Activated T-cell treated with anti-CD3 and anti-CD28 coated beads, Interleukin-2, amount 50 U/mL, for 48 hours (primary cell): ENCODE results near the gene VPS37D.
A peak's percentile ranks its signal among the peaks of the same experiment; 100 is the strongest.

Source experiments
- DNase-seq, 2 experiments: peaks; one replicate each; pipeline ENCODE4 v3.0.0-alpha.2; 2020

The VPS37D gene

DNA sequence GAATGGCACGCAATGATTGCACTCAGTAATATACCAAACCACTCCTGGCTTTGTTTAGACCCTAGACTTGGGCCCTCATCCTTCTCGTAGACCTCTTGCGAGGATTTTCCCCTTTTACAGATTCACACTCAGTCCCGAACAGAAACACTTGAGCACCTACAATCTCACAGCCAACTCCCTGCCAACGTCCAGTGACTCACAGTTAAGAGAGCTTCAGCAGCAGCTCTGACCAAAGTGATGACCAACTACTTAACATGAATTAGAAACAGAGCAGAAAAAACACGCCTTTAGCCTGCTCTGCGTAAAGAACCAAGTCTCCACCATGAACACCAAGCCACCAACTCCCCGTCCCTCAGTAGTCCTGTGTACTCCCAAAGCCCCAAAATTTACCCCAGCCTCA lies 13.4 kb downstream of the VPS37D start:
- no peak for DNase-seq

DNA sequence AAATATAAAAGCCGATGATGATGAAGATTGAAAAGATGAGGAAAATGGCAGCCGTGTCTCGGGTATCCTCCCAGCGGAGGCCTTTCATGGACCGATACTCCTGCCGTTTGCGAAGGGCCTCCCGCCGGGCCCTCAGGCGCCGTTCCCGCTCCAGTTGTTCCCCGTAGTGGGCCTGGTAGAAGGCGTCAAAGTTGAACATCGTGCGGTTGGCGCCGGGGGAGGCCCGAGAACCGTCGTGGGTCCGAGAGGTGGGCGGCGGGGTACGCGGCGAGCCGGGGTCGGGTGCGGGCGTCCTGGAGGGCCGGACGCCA lies 15.1 kb downstream of the VPS37D start:
- no peak for DNase-seq

DNA sequence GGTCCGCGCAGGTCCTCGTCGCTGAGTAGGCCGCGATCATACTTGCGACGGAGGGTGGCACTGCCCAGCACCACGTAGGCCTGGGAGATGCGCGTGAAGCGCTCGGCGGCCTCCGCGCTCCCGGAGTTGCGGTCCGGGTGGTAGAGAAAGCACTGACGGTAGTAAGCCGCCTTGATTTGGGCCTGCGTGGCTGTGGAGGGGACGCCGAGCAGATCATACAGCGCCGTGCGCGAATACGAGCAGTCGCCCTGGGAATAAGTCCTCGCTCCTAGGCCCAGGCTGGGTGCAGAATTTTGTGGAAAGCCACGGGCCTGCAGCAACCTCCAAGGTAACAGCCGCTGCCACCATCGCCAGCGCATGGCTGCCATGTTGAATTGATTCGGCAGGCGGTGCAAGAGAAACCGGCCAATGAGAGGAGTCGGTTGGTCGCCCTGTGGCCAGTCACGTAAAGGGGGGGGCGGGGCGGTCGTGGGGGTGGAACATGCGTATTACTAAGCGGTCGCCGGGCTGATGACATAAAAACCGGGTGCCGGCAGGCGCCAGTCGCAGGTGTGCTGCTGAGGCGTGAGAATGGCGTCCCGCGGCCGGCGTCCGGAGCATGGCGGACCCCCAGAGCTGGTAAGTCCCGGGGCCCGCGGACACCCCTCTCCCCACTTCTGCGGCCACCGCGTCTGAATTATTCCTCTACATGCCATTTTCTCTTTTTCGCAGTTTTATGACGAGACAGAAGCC lies 15.6 kb downstream of the VPS37D start, which contains the start of the genes BUD23 and DNAJC30:
Gene BUD23, plus strand, starts transcription at position 542 of the 732 bp plus-strand sequence. Its CDS starts 29 bp downstream, at position 571.
Gene DNAJC30, minus strand, starts transcription at position 398 of the 732 bp plus-strand sequence. Its CDS starts 30 bp downstream, at position 368.
- DNase-seq, result peak; percentile 97 to 98

DNA sequence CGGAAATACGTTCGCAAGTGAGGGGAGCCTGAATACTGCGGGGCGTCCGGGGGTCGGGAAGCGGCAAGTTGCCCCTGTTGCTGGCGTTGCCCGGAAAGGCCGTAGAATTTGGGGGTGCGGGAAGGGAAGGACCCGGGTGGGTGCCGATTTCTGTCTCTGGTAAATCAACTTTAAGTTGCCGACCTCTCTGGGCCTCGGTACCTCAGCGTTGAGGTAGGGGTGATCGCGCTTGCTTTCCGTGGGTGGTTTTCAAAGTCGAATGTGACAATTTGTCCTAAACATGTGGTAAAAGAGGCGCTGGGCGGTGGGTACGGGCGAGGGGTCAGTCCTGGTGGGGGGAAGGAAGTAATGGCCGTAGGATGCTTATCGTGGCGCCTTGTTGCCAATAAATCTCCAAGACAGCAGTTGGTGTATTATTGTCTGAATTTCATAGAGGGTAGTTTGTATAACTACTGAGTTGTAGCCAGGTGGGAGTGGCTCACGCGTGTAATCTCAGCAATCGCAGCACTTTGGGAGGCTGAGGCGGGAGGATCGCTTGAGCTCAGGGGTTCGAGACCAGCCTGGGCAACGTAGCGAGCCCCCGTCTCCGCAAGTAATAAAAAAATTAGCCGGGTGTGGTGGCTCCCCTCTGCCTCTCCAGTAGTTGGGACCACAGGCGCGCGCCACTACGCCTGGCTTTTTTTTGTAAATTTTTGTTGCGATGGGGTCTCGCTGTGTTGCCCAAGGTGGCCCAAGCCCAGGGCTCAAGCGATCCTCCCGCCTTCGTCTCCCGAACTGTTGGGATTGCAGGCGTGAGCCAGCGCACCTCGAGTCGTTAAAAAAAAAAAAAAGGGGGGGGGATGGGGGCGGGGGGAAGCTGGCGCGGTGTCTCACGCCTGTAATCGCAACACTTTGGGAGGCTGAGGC lies 16.4 kb downstream of the VPS37D start:
- DNase-seq, result no peak

DNA sequence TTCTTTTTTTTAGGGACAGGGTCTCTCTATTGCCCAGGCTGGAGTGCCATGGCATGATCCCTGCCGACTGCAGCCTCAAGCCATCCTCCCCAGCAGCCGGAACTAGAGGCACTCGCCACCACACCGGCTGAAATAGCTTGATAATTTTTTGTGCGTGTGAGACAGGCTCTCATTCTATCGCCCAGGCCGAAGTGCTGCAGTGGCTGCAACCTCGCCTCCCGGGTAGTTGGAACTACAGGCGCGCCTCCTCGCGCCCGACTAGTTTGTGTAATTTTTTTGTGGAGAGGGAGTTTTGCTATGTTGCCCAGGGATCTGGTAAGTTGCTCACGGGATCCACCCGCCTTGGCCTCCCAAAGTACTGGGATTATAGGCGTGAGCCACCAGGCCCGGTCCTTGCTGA lies 17.7 kb downstream of the VPS37D start:
- DNase-seq, result no peak

DNA sequence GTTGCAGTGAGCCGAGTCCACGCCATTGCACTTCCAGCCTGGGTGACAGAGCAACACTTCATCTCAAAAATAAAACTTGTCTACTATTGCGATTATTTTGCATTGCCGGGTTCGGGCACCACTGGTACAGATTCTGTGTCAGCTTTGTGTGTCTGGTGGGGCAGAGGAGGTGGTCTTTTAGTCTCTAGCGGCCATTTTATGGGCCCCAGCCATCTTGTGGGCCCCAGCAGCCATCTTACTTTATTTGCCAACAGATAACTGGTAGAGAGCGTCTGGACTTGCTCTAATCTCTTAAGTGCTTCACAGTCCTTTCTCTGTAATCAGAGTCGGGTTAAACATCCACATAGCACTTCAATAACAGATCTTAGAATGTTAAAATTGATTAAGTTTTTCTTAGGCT lies 20.7 kb downstream of the VPS37D start:
- no peak for DNase-seq

DNA sequence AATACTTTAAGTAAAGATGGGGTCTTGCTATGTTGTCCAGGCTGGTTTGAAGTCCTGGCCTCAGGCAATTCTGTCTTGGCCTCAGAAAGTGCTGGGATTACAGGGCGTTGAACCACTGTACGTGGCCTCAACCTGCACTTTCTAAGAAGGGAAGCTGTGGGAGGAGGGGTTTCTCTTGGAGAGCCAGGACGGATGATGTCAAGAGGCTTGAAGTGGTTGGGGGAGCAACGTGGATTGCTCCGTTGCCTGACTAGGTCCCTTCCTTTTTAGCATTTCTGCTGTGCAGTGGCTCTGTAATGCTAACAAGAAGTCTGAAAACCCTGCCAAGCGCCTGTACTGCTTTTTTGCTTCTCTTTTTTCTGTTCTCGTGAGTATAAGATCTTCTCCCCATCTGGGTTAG lies 23.0 kb downstream of the VPS37D start:
- no peak for DNase-seq

DNA sequence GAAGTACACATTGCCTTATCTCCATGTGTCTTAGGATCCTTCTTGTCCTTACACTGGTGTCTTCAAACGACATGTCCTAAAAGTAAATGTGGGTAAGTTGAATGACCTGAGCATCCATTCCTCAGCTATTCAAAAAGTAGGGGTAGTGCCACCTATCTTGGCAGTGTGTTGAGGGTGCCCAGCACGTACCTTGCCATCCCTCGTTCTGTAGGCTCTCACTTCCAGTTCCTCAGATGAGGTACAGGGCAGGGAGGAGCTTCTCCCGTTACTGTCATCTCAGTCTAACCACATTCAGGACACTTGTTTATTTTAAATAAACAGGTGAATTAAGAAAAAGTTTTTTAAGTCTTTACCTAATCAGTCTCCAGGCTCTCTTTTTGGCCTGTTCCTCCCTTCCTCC lies 28.7 kb downstream of the VPS37D start:
- no peak for DNase-seq

DNA sequence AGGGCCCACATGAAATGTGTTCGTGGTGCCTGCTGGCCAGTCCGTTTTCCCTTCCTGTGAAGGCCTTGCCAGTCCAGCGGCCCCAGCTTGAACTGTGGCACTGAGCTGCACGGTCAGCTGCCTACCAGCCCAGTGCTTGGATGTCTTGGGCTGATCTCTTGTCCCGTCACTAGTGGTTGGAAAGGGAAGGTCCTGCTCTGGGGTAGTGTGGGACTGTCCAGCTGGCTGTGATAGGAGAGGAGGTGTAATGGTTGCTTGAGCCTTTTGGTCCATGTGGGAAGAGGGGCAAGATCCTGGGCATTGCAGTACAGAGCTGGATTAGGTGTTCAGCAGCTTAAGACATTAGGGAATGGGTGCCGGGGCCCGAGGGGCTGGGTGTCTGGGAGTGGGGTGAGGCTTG lies 30.8 kb downstream of the VPS37D start:
- DNase-seq, result no peak

DNA sequence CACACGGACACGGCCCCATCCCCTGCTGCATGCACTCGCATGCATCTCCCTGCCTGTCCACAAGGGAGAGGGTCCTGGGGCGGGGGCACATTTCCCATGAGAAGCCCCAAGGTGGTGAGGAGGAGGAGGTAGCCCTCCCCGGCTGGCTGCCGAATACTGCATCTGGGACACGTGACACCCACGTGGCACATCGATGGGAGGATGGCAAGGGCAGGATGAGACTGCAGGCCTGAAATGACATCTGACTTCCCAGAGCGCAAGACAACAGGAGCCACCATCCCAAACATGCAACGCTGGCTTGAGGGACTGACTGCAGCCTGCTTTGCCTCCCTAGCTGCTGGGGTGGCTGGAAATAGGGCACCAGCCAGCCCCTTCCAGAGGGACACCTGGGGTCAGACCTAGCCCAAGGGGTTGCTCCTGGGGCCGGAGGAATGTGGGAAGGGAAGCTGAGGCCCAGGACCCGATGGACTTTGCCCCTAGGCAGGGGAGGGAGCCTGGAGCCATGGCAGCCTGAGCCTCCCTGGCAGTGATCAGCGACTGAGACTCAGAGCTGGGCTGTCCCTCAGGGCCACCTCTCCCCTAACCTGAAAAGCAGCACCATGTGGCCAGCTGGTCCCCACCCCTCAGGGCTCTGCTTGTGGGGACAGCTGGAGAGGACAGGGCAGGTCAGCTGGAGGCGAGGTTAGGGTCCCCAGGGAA lies 31.9 kb downstream of the VPS37D start:
- DNase-seq, result no peak

DNA sequence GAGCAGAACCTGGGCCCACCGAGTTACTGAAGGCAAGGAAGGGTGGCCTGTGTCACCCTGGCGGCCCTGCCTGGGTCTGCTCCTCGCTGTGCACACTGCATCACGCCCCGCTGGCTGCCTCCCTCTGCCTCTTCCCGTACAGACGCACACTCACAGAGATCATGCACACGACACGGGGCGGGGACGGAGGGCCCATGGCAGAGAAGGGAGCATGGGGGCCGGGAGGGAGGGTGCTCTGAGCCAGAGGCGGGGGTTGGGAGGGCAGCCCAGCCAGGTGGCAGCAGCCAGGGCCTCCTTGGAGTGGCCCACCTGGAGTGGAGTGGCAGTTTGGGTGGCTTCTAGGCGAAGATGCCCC lies 32.4 kb downstream of the VPS37D start:
- DNase-seq, result no peak

DNA sequence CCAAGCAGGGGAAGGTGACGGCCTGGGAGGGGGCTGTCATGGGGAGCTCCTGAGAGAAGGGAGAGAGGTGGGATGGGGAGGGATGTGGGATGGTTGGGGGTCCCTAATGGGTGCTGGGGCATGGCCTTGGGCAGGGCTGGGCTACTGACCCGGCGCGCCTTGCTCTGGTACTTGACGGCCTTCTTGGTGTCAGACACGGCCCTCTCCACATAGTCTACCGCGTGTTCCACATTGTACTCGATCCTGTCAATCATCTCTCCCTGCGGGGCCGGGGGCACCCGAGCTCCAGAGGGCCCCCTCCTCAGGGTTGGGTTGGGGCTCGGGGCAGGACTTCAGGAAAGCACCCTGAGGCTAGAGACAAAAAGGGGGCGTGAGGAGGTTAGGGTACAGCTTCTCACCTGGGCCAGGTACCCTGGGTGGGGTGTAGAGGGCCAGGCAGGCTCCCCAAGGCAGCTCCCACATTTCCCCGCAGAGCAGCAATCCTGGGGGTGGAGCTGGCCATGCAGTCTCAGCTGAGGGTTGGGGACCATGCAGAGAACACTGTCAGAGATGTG lies 33.0 kb downstream of the VPS37D start:
- DNase-seq, result no peak

DNA sequence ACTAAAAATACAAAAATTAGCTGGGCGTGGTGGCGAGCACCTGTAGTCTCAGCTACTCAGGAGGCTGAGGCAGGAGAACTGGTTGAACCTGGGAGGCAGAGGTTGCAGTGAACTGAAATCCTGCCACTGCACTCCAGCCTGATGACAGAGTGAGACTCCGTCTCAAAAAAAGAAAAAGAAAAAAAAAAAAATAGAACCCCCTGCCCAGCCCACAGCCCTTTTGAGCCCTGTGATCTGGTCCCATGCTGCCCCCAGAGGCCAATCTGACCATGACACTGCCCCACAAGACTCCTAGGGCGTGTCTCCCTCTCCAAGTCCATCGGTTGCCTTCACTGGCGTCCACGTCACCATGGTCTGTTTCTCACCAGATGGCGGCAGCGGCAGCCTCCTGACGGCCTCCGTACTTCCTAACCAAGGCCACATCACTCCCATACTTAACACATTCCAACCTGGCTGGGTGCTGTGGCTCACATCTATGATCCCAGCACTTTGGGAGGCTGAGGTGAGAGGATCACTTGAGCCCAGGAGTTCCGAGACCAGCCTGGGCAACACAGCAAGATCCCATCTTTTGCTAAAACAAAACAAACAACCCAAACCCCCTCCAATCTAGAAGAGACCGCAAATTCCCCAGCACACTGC lies 33.8 kb downstream of the VPS37D start:
- DNase-seq, result peak; percentile 53 to 59

DNA sequence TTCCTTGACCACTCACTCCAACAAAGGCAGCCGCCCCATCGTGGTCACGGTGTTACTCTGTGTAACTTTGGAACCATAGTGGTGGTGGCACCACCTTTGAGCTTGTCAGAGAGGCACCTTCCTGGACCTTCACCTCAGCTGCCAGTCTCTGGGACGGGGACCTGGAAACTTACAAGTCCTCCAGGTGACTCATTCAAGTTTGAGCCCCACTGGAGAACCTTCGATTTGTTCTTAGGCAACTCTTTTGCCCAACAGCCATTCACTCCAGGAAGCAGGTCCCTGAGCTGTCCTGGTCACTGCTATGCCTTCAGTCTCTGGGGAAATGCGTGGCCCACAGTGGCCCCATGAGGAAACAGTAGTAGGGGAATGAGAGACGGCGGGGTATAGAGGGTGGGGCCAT lies 34.6 kb downstream of the VPS37D start:
- DNase-seq, result no peak

DNA sequence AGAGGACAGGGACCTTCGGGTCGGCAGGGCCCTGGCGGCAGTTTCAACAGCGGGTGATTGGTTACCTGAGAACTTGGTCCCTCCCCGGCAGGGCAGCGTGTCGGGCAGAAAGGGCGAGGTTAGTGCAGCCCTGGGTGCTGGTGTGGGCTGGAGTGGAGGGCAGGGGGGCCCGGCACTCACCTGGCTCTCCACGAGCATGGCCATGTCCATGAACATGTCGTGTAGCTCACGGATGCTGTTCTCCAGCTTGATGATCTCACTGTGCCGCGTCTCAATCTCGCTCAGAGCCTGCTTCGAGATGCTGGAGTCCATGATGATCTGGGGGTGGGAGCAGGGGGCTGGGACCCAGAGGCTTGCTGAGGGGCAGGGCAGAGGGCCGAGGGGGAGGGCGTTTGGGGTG lies 35.0 kb downstream of the VPS37D start:
- no peak for DNase-seq

DNA sequence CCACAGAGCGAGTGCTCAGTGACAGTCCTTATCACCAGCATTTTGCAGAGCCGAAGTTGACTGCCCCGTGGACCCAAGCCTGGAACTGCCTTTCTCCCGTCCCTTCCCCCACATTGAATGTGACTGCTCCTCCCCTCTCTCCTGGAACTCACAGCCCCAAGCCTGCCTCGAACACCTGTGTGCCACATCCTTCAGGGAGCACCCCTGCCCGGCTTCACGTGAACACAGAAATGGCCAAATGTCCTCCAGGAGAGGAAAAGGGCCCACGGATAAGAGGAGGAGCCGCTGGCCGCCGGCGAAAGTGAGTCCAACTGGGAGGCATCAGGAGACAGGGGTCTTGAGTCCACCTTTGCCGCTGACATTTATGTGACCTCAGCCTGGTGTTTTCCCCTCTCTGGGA lies 35.6 kb downstream of the VPS37D start:
- no peak for DNase-seq

DNA sequence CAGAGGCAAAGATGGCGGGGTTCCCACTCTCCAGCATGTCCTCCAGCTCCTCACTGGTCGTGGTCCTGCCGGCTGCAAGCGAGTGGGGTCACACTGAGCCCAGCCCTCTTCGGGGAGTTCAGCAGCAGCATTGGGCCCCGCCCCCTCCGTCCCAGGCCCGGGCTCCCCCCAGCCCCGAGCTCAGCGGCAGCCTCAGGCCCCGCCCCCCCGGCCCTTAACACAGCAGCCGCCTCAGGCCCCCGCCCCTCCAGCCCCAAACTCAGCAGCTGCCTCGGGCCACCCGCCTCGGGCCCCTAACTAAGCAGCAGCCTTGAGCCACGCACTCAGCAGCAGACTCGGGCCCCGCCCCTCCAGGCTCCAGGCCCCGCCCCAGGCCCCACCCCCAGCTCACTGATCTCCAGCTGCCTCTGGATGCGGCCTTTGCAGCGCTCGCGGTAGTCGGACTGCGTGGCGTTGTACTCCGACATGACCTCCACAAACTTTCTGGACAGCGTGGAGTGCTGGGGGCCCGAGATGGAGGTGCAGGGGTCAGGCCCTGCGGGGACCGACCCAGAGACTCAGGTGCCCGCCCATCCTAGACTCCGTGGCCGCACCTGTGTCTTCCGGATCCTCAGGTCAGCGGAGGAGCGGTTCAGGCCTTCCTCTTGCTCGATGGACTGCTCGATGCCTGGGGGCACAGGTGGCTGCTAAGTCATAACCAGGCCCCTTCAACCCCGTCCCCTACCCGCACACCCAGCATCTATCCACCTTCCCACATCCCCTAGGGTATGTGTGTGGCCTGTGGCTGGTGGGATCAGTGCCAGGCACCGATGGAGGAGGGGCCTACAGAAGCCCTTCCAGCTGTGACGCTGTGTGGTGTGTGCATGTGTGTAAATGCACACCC lies 36.4 kb downstream of the VPS37D start:
- peak; percentile 53 to 61 for DNase-seq

DNA sequence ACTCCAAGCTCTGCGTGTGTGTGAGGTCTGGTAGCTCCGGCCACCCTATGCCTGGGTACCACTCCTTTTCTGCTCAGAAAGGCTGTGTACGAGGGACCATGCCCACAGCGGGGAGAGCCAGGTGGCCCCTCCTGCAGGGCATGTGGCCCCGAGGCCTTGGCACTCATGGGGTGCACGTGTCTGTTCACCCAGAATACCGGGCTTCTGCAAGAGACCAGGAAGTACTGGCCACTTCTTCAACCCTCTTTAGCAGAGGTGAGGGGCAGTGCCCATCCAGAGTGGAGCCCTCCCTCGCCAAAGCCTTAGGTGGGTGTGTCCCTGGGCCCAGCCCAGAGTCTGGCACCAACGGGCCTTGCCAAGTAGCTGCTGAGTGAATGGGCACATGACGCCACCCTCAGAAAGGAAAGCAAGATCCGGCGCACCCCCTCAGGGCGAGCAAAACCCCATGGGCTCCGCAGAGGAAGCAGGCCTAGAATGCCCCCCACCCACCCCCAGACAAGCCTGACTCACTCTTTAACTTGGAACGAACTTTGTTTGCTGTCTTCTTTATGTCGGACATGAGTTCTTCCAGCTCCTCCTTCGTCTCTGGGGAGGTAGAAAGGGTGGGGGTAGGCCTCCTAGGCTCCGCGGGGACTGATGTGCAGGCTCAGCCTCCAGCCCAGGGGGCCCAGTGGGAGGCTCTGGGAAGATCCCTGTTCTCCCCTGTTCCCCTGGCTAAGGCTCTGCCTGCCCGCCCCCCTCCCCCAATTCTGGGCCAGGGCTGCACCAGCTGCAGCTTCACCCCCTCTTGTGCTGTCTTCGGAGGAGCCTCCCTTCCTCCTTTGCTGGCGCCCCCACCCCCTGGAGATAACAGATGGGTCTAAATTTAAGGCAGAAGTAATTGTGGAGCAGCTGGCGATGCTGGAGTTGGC lies 37.3 kb downstream of the VPS37D start:
- no peak for DNase-seq

DNA sequence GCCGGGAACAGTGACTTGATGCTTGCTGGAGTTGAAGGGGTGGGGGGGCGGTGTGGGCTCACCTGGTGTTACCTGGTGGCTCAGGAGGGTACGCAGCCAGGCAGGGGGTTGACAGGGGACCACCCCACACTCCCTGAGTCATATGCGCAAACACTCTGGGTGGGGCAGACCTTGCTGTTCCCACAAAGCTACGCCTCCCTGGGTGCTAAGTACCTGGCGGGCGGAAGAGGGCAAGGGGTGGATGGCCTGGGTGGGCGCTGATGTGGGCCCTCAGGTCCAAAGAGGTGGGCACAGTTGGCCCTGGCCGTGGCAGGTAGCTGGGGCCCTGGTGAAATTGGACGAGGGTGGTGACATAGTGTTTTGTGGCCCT lies 37.9 kb downstream of the VPS37D start:
- DNase-seq, result no peak
